ENCODE data around the gene HSH2D. TPM values are rescaled to one million over a fixed set of nuclear protein-coding genes. Genes with fewer than 3 reads are reported as not detected.

Gene HSH2D
- total RNA-seq, 2 experiments from 2014 or later: 57.6 to 79.0 TPM

- TF ChIP-seq, protein P1, sequence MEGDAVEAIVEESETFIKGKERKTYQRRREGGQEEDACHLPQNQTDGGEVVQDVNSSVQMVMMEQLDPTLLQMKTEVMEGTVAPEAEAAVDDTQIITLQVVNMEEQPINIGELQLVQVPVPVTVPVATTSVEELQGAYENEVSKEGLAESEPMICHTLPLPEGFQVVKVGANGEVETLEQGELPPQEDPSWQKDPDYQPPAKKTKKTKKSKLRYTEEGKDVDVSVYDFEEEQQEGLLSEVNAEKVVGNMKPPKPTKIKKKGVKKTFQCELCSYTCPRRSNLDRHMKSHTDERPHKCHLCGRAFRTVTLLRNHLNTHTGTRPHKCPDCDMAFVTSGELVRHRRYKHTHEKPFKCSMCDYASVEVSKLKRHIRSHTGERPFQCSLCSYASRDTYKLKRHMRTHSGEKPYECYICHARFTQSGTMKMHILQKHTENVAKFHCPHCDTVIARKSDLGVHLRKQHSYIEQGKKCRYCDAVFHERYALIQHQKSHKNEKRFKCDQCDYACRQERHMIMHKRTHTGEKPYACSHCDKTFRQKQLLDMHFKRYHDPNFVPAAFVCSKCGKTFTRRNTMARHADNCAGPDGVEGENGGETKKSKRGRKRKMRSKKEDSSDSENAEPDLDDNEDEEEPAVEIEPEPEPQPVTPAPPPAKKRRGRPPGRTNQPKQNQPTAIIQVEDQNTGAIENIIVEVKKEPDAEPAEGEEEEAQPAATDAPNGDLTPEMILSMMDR (conservative IDR thresholded peaks at IDR 0.05; ENCODE audit: low read length): no peak
- no peak for TF ChIP-seq EZH2phosphoT487 (IDR thresholded peaks at IDR 0.05; ENCODE audit: borderline replicate concordance, low read depth, low read length)
- peaks cover 17% of the 10 kb centered on the region; the same call in 1 of the 2 replicates for H3K36me3 ChIP-seq (ENCODE audit: insufficient read depth, low read length)
- H3K9me2 ChIP-seq (ENCODE audit: insufficient read depth, low read length): no peaks in the 10 kb centered on the region
- peak overlapping the region; percentile 60; the same call in 1 of the 2 replicates for H2AFZ ChIP-seq (ENCODE audit: low read length)
- peak overlapping the region; percentile 44 for H3K27ac ChIP-seq (ENCODE audit: low read depth, low read length, poor library complexity, severe bottlenecking)
- DNase-seq (ENCODE audit: low spot score): no peak
- H3K9me3 ChIP-seq (ENCODE audit: low read length): no peaks in the 10 kb centered on the region
- H3K4me2 ChIP-seq (ENCODE audit: low read length): peak overlapping the region; percentile 96
- ChIA-PET POLR2A (interaction anchor here (0.6 to 2.2 kb wide), 3 partner anchors 13 to 151 kb away, joined by 3 to 12 read pairs (median 4); partner anchors contain the start of gene FAM32A), CTCF (ENCODE audit: unreplicated experiment) (no interaction called here)
- H3K4me3 ChIP-seq (ENCODE audit: low read depth, low read length, poor library complexity, severe bottlenecking): peak overlapping the region; percentile 89
- peaks cover 24% of the 10 kb centered on the region for H3K4me1 ChIP-seq (ENCODE audit: insufficient read depth, low read length, poor library complexity, severe bottlenecking)
- H4K20me1 ChIP-seq (ENCODE audit: insufficient read depth, low read length): 0 out of 2 replicates have a peak, but pooled peaks cover 8% of the 10 kb centered on the region
- intact Hi-C loops (cut with micrococcal nuclease; ENCODE audit: unreplicated experiment): no loop called here
- BruUV-seq (replicated peaks): no TSS peak
- peaks cover 22% of the 10 kb centered on the region for H3K79me2 ChIP-seq (ENCODE audit: insufficient read depth, low read depth, low read length)
Observed at GRCh38 chr19:16198370-16198651, 54.8 kb downstream of the HSH2D start.

DNA sequence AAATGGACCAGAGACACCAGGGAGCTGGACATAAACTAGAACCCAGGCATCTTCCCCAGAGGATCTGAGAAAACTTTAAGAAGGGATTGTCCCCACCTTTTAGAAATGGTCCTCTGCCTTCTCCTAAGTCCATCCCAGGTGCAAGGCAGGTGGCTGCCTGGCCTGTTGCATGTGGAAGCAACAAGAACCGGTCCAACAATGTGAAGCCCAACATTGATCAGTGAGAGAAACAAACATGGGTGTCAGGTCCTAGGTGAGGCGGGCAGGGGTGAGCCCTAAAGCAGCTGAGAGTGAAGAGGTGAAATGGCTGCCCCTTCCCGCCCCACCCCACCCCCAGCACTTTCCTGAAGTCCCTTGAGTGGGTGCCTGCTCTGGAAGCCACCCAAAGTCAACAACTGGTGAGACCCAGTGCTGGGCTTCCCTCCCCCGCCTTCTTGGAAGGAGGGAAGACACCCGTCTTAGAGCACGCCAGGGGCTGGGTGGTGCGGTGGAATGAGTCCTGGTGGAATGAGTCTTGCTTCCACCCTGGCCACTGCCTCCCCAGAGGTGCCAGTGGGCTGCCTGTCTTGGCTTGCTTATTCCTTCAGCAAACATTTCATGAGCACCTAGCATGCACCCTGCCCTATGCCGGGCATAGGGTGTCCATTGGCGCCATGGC, 55.9 kb downstream of the HSH2D start:
- POLR2A ChIA-PET: no interaction called here
- H3K9me3 ChIP-seq (ENCODE audit: low read length): no peaks in the 10 kb centered on the region
- H3K9me2 ChIP-seq (ENCODE audit: insufficient read depth, low read length): no peaks in the 10 kb centered on the region
- BruUV-seq (replicated peaks): no TSS peak
- H3K4me1 ChIP-seq (ENCODE audit: insufficient read depth, low read length, poor library complexity, severe bottlenecking): peaks cover 24% of the 10 kb centered on the region
- peaks cover 28% of the 10 kb centered on the region for H3K36me3 ChIP-seq (ENCODE audit: insufficient read depth, low read length)
- H3K27ac ChIP-seq (ENCODE audit: low read depth, low read length, poor library complexity, severe bottlenecking): no peak overlapping the region
- peak overlapping the region; percentile 96 for H3K4me2 ChIP-seq (ENCODE audit: low read length)
- CTCF ChIA-PET (ENCODE audit: unreplicated experiment): no interaction called here
- intact Hi-C loops (cut with micrococcal nuclease; ENCODE audit: unreplicated experiment): no loop called here
- no peak for DNase-seq (ENCODE audit: low spot score)
- H3K79me2 ChIP-seq (ENCODE audit: insufficient read depth, low read depth, low read length): peaks cover 22% of the 10 kb centered on the region
- H2AFZ ChIP-seq (ENCODE audit: low read length): no peak overlapping the region
- H4K20me1 ChIP-seq (ENCODE audit: insufficient read depth, low read length): 0 out of 2 replicates have a peak, but pooled peaks cover 8% of the 10 kb centered on the region
- H3K4me3 ChIP-seq (ENCODE audit: low read depth, low read length, poor library complexity, severe bottlenecking): peak overlapping the region; percentile 89
- no peak for TF ChIP-seq EZH2phosphoT487 (IDR thresholded peaks at IDR 0.05; ENCODE audit: borderline replicate concordance, low read depth, low read length)
- TF ChIP-seq, protein P1 (conservative IDR thresholded peaks at IDR 0.05; ENCODE audit: low read length): no peak

All from OCI-LY7 (cell line).